ENCODE results near the gene PHLPP1. TPM values are rescaled to one million over a fixed set of nuclear protein-coding genes. Genes with fewer than 3 reads are reported as not detected.
"Not testable (repeated sequence)": the region's sequence is repeated elsewhere in the genome, so short reads cannot be mapped to it uniquely, and the experiment has no call there.

Gene PHLPP1
- total and polyA plus RNA-seq, 4 experiments from 2014 or later, result 0.36 to 7.8 (median 6.3) TPM; not detected in 1

- intact Hi-C loops (cut with micrococcal nuclease), result no loop called here
- no peak for DNase-seq
- POLR2A ChIA-PET (ENCODE audit: partially characterized antibody), result no interaction called here
- no peaks in the 10 kb centered on the region for H3K27me3 ChIP-seq (ENCODE audit: insufficient read depth, low read length)
- no peak overlapping the region for H3K27ac Mint-ChIP-seq
- H3K4me1 ChIP-seq (ENCODE audit: insufficient read depth, low read length), result no peaks in the 10 kb centered on the region
- CTCF ChIA-PET (ENCODE audit: partially characterized antibody), result no interaction called here
- peaks cover 0 to 6% of the 10 kb centered on the region in 2 donors for H3K9me3 ChIP-seq (ENCODE audit: control insufficient read depth in 1 of 2, low read length in 2 of 2)
- no peaks in the 10 kb centered on the region for H3K4me1 Mint-ChIP-seq
- no peak overlapping the region for H3K4me3 Mint-ChIP-seq
- no peak overlapping the region for H3K4me3 ChIP-seq (ENCODE audit: low read length in 2 of 2)
- H3K36me3 Mint-ChIP-seq, result peaks cover 2 to 17% of the 10 kb centered on the region in 2 donors
- peaks cover 3 to 51% (median 34%) of the 10 kb centered on the region in 8 donors for H3K9me3 Mint-ChIP-seq
- no peaks in the 10 kb centered on the region for H3K36me3 ChIP-seq (ENCODE audit: insufficient read depth, low read length)
- H3K27me3 Mint-ChIP-seq, result peaks cover 3 to 20% of the 10 kb centered on the region in 2 donors
- H3K27ac ChIP-seq (ENCODE audit: low read depth, low read length), result no peak overlapping the region
Observed at GRCh38 chr18:62688743-62689317, 26.5 kb upstream of the PHLPP1 start.

GRCh38 chr18:62690236-62690815, 25.0 kb upstream of the PHLPP1 start:
- Mint-ChIP-seq H3K36me3 (peaks cover 2 to 17% of the 10 kb centered on the region in 2 donors), H3K9me3 (peaks cover 3 to 51% (median 34%) of the 10 kb centered on the region in 8 donors), H3K4me3 (no peak overlapping the region), H3K27me3 (peaks cover 4 to 18% of the 10 kb centered on the region in 2 donors), H3K27ac (no peak overlapping the region), H3K4me1 (no peaks in the 10 kb centered on the region)
- POLR2A ChIA-PET (ENCODE audit: partially characterized antibody), result no interaction called here
- CTCF ChIA-PET (ENCODE audit: partially characterized antibody), result interaction anchor here (0.7 to 1.0 kb wide), 2 partner anchors 16 to 107 kb away, joined by 3 read pairs; no protein-coding TSS in a partner anchor
- Histone ChIP-seq H3K4me3 (ENCODE audit: low read length in 2 of 2) (no peak overlapping the region), H3K27me3 (ENCODE audit: insufficient read depth, low read length) (no peaks in the 10 kb centered on the region), H3K4me1 (ENCODE audit: insufficient read depth, low read length) (no peaks in the 10 kb centered on the region), H3K9me3 (ENCODE audit: control insufficient read depth in 1 of 2, low read length in 2 of 2) (peaks cover 0 to 6% of the 10 kb centered on the region in 2 donors), H3K27ac (ENCODE audit: low read depth, low read length) (no peak overlapping the region), H3K36me3 (ENCODE audit: insufficient read depth, low read length) (no peaks in the 10 kb centered on the region)
- DNase-seq, result no peak
- intact Hi-C loops (cut with micrococcal nuclease), result no loop called here

- no peak overlapping the region for H3K4me3 ChIP-seq (ENCODE audit: low read length in 2 of 2)
- Mint-ChIP-seq H3K27ac (no peak overlapping the region), H3K9me3 (peaks cover 3 to 30% (median 21%) of the 10 kb centered on the region in 8 donors), H3K4me3 (no peak overlapping the region), H3K27me3 (peaks cover 4 to 13% of the 10 kb centered on the region in 2 donors), H3K36me3 (peaks cover 2 to 12% of the 10 kb centered on the region in 2 donors), H3K4me1 (no peaks in the 10 kb centered on the region)
- intact Hi-C loops (cut with micrococcal nuclease), result no loop called here
- ChIA-PET POLR2A (ENCODE audit: partially characterized antibody) (no interaction called here), CTCF (ENCODE audit: partially characterized antibody) (interaction anchor here (0.9 to 1.6 kb wide), 2 partner anchors 9 to 22 kb away, joined by 3 to 4 read pairs; partner anchors contain the start of gene PHLPP1)
- peaks cover 0 to 6% of the 10 kb centered on the region in 2 donors for H3K9me3 ChIP-seq (ENCODE audit: control insufficient read depth in 1 of 2, low read length in 2 of 2)
- no peaks in the 10 kb centered on the region for H3K27me3 ChIP-seq (ENCODE audit: insufficient read depth, low read length)
- no peaks in the 10 kb centered on the region for H3K4me1 ChIP-seq (ENCODE audit: insufficient read depth, low read length)
- no peak for DNase-seq
- H3K36me3 ChIP-seq (ENCODE audit: insufficient read depth, low read length), result no peaks in the 10 kb centered on the region
- no peak overlapping the region for H3K27ac ChIP-seq (ENCODE audit: low read depth, low read length)
Observed at GRCh38 chr18:62693659-62694058, 21.7 kb upstream of the PHLPP1 start.

GRCh38 chr18:62697636-62698035, 17.7 kb upstream of the PHLPP1 start:
- Mint-ChIP-seq H3K27me3 (peaks cover 3 to 5% of the 10 kb centered on the region in 2 donors), H3K27ac (no peak overlapping the region), H3K4me1 (no peaks in the 10 kb centered on the region), H3K36me3 (no peaks in the 10 kb centered on the region), H3K4me3 (no peak overlapping the region), H3K9me3 (no peaks in the 10 kb centered on the region)
- POLR2A ChIA-PET (ENCODE audit: partially characterized antibody), result no interaction called here
- Histone ChIP-seq H3K4me1 (ENCODE audit: insufficient read depth, low read length) (no peaks in the 10 kb centered on the region), H3K36me3 (ENCODE audit: insufficient read depth, low read length) (no peaks in the 10 kb centered on the region), H3K4me3 (ENCODE audit: low read length in 2 of 2) (no peak overlapping the region), H3K27me3 (ENCODE audit: insufficient read depth, low read length) (no peaks in the 10 kb centered on the region), H3K27ac (ENCODE audit: low read depth, low read length) (no peak overlapping the region), H3K9me3 (ENCODE audit: control insufficient read depth in 1 of 2, low read length in 2 of 2) (no peaks in the 10 kb centered on the region)
- CTCF ChIA-PET (ENCODE audit: partially characterized antibody), result no interaction called here
- DNase-seq, result no peak
- intact Hi-C loops (cut with micrococcal nuclease), result no loop called here

- H3K4me3 Mint-ChIP-seq, result no peak overlapping the region
- CTCF ChIA-PET (ENCODE audit: partially characterized antibody), result interaction anchor here (1.2 to 1.5 kb wide), 3 partner anchors 8 to 280 kb away, joined by 3 to 4 read pairs (median 3); partner anchors contain the start of gene PHLPP1
- no peaks in the 10 kb centered on the region for H3K9me3 Mint-ChIP-seq
- Histone ChIP-seq H3K27ac (ENCODE audit: low read depth, low read length) (no peak overlapping the region), H3K4me1 (ENCODE audit: insufficient read depth, low read length) (no peaks in the 10 kb centered on the region), H3K9me3 (ENCODE audit: control insufficient read depth in 1 of 2, low read length in 2 of 2) (no peaks in the 10 kb centered on the region), H3K27me3 (ENCODE audit: insufficient read depth, low read length) (no peaks in the 10 kb centered on the region), H3K4me3 (ENCODE audit: low read length in 2 of 2) (no peak overlapping the region), H3K36me3 (ENCODE audit: insufficient read depth, low read length) (no peaks in the 10 kb centered on the region)
- H3K36me3 Mint-ChIP-seq, result no peaks in the 10 kb centered on the region
- POLR2A ChIA-PET (ENCODE audit: partially characterized antibody), result no interaction called here
- H3K4me1 Mint-ChIP-seq, result no peaks in the 10 kb centered on the region
- no peak overlapping the region for H3K27ac Mint-ChIP-seq
- intact Hi-C loops (cut with micrococcal nuclease), result no loop called here
- DNase-seq, result no peak
- peaks cover 5 to 6% of the 10 kb centered on the region in 2 donors for H3K27me3 Mint-ChIP-seq
Observed at GRCh38 chr18:62702259-62702658, 13.1 kb upstream of the PHLPP1 start.

- H3K9me3 ChIP-seq (ENCODE audit: control insufficient read depth in 1 of 2, low read length in 2 of 2); DNase-seq; intact Hi-C loops (cut with micrococcal nuclease); H3K4me3 ChIP-seq (ENCODE audit: low read length in 2 of 2); POLR2A ChIA-PET (ENCODE audit: partially characterized antibody); H3K4me1 Mint-ChIP-seq; H3K36me3 Mint-ChIP-seq; H3K27me3 Mint-ChIP-seq; H3K4me1 ChIP-seq (ENCODE audit: insufficient read depth, low read length); H3K4me3 Mint-ChIP-seq; H3K27ac Mint-ChIP-seq; H3K9me3 Mint-ChIP-seq; H3K27ac ChIP-seq (ENCODE audit: low read depth, low read length); H3K27me3 ChIP-seq (ENCODE audit: insufficient read depth, low read length); H3K36me3 ChIP-seq (ENCODE audit: insufficient read depth, low read length): not testable (repeated sequence)
- CTCF ChIA-PET (ENCODE audit: partially characterized antibody), result interaction anchor here (1.0 kb wide), 1 partner anchor 8 kb away, joined by 5 read pairs; the partner anchor contains the start of gene PHLPP1
Observed at GRCh38 chr18:62706879-62707278, 8.5 kb upstream of the PHLPP1 start.

GRCh38 chr18:62709908-62710307, 5.4 kb upstream of the PHLPP1 start:
- CTCF ChIA-PET (ENCODE audit: partially characterized antibody), result interaction anchor here (0.6 to 2.2 kb wide), 3 partner anchors 10 to 273 kb away, joined by 4 to 7 read pairs (median 6); no protein-coding TSS in a partner anchor
- intact Hi-C loops (cut with micrococcal nuclease); H3K4me3 Mint-ChIP-seq; H3K27me3 ChIP-seq (ENCODE audit: insufficient read depth, low read length); POLR2A ChIA-PET (ENCODE audit: partially characterized antibody); DNase-seq; H3K27ac ChIP-seq (ENCODE audit: low read depth, low read length); H3K9me3 ChIP-seq (ENCODE audit: control insufficient read depth in 1 of 2, low read length in 2 of 2); H3K27me3 Mint-ChIP-seq; H3K36me3 ChIP-seq (ENCODE audit: insufficient read depth, low read length); H3K36me3 Mint-ChIP-seq; H3K4me3 ChIP-seq (ENCODE audit: low read length in 2 of 2); H3K4me1 ChIP-seq (ENCODE audit: insufficient read depth, low read length); H3K9me3 Mint-ChIP-seq; H3K4me1 Mint-ChIP-seq; H3K27ac Mint-ChIP-seq: not testable (repeated sequence)
